SHP77 treated with DMSO at 0.1 percent for 48 hours (cell line): ENCODE data around the gene SLC16A5.
"Not testable (repeated sequence)": the region's sequence is repeated elsewhere in the genome, so short reads cannot be mapped to it uniquely, and the experiment has no call there.

Experiments used
- DNase-seq: peaks from one replicate; lab custom pipeline; 2025; lab: John Stamatoyannopoulos, UW

The SLC16A5 gene

GRCh38 chr17:75133607-75134347 is 46.0 kb downstream of the SLC16A5 start:
- not testable (repeated sequence) for DNase-seq

GRCh38 chr17:75135452-75135851 is 47.7 kb downstream of the SLC16A5 start:
- DNase-seq: no peak

GRCh38 chr17:75135946-75136345 is 48.2 kb downstream of the SLC16A5 start:
- DNase-seq: no peak

DNA sequence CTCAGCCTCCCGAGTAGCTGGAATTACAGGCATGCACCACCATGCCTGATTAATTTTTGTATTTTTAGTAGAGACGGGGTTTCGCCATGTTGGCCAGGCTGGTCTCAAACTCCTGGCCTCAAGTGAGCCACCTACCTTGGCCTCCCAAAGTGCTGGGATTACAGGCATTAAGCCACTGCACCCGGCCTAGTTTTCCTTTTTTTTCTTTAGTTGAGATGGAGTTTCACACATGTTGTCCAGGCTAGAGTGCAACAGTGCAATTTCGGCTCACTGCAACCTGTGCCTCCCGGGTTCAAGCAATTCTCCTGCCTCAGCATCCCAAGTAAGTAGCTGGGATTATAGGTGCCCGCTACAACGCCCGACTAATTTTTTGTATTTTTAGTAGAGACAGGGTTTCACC is 50.0 kb downstream of the SLC16A5 start:
- not testable (repeated sequence) for DNase-seq

DNA sequence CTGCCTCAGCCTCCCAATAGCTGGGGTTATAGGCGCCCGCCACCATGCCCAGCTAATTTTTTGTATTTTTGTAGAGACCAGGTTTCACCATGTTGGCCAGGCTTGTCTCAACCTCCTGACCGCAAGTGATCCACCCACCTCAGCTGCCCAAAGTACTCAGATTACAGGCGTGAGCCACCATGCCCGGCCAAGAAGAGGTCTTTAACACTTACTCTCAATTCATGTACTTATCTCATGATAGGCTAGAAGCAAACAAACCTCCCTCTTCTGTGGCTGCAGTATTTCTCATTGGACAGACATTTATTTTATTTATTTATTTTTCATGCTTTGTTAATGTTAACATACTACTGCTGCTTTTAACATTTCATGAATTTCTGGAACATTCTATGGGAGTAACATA is 50.8 kb downstream of the SLC16A5 start:
- DNase-seq: no peak

GRCh38 chr17:75142236-75142971 is 54.6 kb downstream of the SLC16A5 start:
- no peak for DNase-seq

- DNase-seq: no peak
These were observed 57.2 kb downstream of the SLC16A5 start for GRCh38 chr17:75144816-75145512.

DNA sequence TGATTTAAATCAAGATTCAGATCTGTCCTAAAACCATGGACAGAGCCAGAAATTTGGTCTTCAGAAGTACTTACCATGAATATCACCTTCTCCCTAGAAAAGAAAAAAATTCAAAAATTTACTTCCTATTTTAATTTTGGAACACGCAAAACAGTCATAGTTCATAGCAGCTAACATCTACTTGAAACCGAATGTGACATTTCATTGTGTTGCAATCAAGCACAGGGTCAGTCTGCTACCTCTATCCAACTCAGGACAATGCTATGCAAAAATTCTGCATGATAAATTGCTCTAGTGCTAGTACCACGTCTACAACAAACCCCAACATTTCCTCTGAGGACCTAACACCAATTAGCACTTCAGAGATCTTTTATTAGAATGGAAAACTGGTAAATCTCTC is 58.8 kb downstream of the SLC16A5 start:
- no peak for DNase-seq

- no peak for DNase-seq
These were observed 60.3 kb downstream of the SLC16A5 start for GRCh38 chr17:75147878-75148546.

GRCh38 chr17:75151930-75152329 is 64.2 kb downstream of the SLC16A5 start:
- no peak for DNase-seq

DNA sequence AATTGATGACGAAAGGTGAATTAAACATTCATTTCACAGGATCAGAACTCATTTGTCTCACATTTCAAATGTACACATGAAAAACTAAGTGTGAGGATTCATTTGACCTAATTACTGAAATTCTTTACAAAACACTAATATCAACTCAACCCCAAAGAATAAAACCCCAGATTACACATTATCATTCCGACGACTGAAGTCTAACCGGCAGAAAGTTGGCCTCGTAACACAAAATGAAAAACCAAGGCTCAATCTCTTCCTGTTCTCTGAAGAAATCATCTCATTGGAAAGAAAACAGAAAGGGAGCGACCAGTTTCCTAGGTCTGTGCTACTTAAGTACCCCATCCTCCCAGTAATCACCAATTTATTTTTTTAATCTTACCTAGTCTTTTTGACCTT is 64.8 kb downstream of the SLC16A5 start:
- DNase-seq: no peak

GRCh38 chr17:75152922-75153779 is 65.4 kb downstream of the SLC16A5 start:
- peak; percentile 48 for DNase-seq

- no peak for DNase-seq
These were observed 66.0 kb downstream of the SLC16A5 start for GRCh38 chr17:75153780-75154194.

DNA sequence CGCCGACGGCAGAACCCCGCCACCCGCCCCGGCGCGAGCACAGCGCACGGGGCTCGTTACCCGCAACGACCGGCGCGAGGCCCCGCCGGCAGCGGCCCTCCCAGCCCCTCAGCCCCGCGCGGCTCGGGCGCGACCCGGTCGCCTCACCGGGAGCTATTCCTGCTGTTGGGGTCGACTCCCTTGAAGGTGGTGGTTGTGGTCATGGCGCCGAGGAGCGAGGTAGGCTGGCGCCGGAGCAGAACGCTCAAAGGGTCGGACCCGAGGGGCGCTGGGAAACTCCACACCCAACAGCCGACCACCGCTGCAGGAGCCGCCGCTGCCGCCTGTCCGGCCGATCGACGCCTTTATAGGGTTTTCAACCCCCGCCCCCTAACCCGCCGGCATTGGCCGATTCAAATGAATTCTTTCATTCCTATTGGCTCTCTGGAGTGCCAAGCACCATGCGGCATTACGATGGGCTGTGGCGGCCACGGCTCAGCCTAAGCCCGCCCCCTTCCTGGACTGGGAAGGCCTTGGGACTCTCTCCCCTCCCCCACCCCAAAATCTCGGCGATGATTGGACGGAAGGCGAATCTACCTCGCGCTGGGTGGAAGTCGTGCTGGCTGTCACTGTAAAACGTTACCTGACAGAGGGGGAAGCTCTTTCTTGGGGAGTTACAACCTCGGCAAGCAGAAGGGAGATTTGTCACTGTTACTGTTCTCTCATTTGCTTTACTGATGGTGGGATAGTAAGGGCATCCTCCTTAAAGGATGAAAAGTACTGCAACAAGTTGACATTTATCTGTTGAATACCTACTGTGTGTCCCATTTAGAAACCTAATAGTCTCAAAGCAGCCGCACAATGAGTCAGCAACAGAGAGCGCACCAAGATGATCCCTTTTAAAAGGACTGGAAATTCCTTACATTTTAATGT is 66.7 kb downstream of the SLC16A5 start, which contains the start of gene JPT1:
JPT1 (minus strand) TSS at position 318 of the 912 bp plus-strand sequence; CDS start at position 203, 115 bp downstream.
- DNase-seq: peak; percentile 97

- DNase-seq: no peak
These were observed 67.4 kb downstream of the SLC16A5 start for GRCh38 chr17:75155191-75155601.
